MM.1S (cell line): Measurements from ENCODE around the gene USP49.

ENCODE experiments used
- DNase-seq: peaks from one replicate; pipeline ENCODE4 v3.0.0-alpha.2; 2015
- H2AFZ ChIP-seq: fragments of 300-600 bp; sonication (generic); 2 replicates; pipeline ENCODE4 v1.6.0; 2016; ENCODE audit warnings: antibody characterized with exemption, low read length
- H3F3A ChIP-seq: fragments of 300-600 bp; sonication (generic); 2 replicates; pipeline ENCODE4 v1.6.1; 2016; ENCODE audit warnings: mild to moderate bottlenecking, antibody characterized with exemption, low read length, moderate library complexity, mixed read lengths; ENCODE audit not compliant: insufficient read depth
- H3K27ac ChIP-seq: fragments of 300-600 bp; sonication (generic); 2 replicates; pipeline ENCODE4 v1.5.1; 2016; ENCODE audit warnings: mild to moderate bottlenecking, low read length
- H3K27me3 ChIP-seq: fragments of 300-600 bp; sonication (generic); replicated peaks from 2 replicates; pipeline ENCODE4 v1.6.0; 2016; ENCODE audit warnings: low read length; ENCODE audit not compliant: insufficient read depth
- H3K36me3 ChIP-seq: fragments of 300-600 bp; sonication (generic); replicated peaks from 2 replicates; pipeline ENCODE4 v1.6.1; 2016; ENCODE audit warnings: mild to moderate bottlenecking, low read length, mixed read lengths; ENCODE audit not compliant: insufficient read depth
- H3K4me1 ChIP-seq: fragments of 300-600 bp; sonication (generic); 2 replicates; pipeline ENCODE4 v1.6.1; 2016; ENCODE audit warnings: low read length, mixed read lengths
- H3K4me2 ChIP-seq: fragments of 300-600 bp; sonication (generic); 2 replicates; pipeline ENCODE4 v1.6.0; 2016; ENCODE audit warnings: low read depth, low read length
- H3K4me3 ChIP-seq: fragments of 300-600 bp; sonication (generic); 2 replicates; pipeline ENCODE4 v1.5.1; 2016; ENCODE audit warnings: low read length, mixed read lengths
- H3K79me2 ChIP-seq: fragments of 300-600 bp; sonication (generic); 2 replicates; pipeline ENCODE4 v1.6.1; 2016; ENCODE audit warnings: mixed run types, low read length, mixed read lengths
- H3K9ac ChIP-seq: fragments of 300-600 bp; sonication (generic); 2 replicates; pipeline ENCODE4 v1.6.1; 2016; ENCODE audit warnings: low read length, mixed read lengths
- H3K9me2 ChIP-seq: fragments of 300-600 bp; sonication (generic); replicated peaks from 2 replicates; pipeline ENCODE4 v1.6.1; 2016; ENCODE audit warnings: mild to moderate bottlenecking, low read length, mixed read lengths; ENCODE audit not compliant: insufficient read depth
- H3K9me3 ChIP-seq: fragments of 300-600 bp; sonication (generic); replicated peaks from 2 replicates; pipeline ENCODE4 v1.6.1; 2016; ENCODE audit warnings: mild to moderate bottlenecking, low read length, mixed read lengths; ENCODE audit not compliant: insufficient read depth
- H4K20me1 ChIP-seq: fragments of 300-600 bp; sonication (generic); 2 replicates; pipeline ENCODE4 v1.6.1; 2016; ENCODE audit warnings: mild to moderate bottlenecking, low read length, moderate library complexity, mixed read lengths; ENCODE audit not compliant: insufficient read depth
- EZH2 ChIP-seq: fragments of 300-600 bp; sonication (generic); optimal IDR thresholded peaks from 2 replicates; pipeline ENCODE3; 2017; ENCODE audit warnings: low read depth, mild to moderate bottlenecking, antibody characterized with exemption, low read length, mixed read lengths
- EZH2phosphoT487 ChIP-seq: fragments of 300-600 bp; sonication (generic); IDR thresholded peaks from 2 replicates; pipeline ENCODE4 v1.6.1; 2018; ENCODE audit warnings: antibody characterized with exemption, low read length
- TF ChIP-seq, protein P1 (sequence below): fragments of 300-600 bp; sonication (generic); IDR thresholded peaks from 2 replicates; pipeline ENCODE4 v1.5.1; 2016; ENCODE audit warnings: antibody characterized with exemption, low read length, mixed read lengths

The USP49 gene

DNA sequence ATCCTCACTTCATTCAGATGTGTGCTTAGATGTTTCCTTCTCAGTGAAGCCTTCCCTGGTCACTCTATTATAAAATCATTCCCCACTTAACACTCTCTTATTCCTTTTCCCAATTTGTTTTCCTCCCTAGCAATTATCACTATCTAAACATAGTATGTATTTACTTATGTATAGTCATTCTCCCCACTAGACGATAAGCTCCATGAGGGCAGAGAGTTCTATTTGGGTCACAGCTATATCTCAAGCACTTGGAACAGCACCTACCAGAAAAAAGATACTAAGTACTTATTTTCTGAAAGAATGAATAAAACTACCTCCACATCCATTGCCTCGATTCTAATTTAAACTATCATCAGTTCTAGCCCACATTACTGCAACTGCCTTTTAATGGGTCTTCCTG is 36.5 kb downstream of the USP49 start:
- Histone ChIP-seq H3K79me2 (no peaks in the 10 kb centered on the region; the same call in 1 of the 2 replicates), H3K27me3 (no peaks in the 10 kb centered on the region), H3K36me3 (no peaks in the 10 kb centered on the region), H2AFZ (no peak overlapping the region), H3K4me1 (peaks cover 23% of the 10 kb centered on the region), H3K9me3 (no peaks in the 10 kb centered on the region), H3K9me2 (no peaks in the 10 kb centered on the region), H4K20me1 (no peaks in the 10 kb centered on the region), H3K4me3 (no peak overlapping the region), H3F3A (peaks cover 9% of the 10 kb centered on the region), H3K9ac (no peak overlapping the region), H3K27ac (no peak overlapping the region), H3K4me2 (no peak overlapping the region)
- no peak for DNase-seq
- TF ChIP-seq, protein P1, sequence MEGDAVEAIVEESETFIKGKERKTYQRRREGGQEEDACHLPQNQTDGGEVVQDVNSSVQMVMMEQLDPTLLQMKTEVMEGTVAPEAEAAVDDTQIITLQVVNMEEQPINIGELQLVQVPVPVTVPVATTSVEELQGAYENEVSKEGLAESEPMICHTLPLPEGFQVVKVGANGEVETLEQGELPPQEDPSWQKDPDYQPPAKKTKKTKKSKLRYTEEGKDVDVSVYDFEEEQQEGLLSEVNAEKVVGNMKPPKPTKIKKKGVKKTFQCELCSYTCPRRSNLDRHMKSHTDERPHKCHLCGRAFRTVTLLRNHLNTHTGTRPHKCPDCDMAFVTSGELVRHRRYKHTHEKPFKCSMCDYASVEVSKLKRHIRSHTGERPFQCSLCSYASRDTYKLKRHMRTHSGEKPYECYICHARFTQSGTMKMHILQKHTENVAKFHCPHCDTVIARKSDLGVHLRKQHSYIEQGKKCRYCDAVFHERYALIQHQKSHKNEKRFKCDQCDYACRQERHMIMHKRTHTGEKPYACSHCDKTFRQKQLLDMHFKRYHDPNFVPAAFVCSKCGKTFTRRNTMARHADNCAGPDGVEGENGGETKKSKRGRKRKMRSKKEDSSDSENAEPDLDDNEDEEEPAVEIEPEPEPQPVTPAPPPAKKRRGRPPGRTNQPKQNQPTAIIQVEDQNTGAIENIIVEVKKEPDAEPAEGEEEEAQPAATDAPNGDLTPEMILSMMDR = no peak
- no peak for TF ChIP-seq EZH2
- no peak for TF ChIP-seq EZH2phosphoT487

DNA sequence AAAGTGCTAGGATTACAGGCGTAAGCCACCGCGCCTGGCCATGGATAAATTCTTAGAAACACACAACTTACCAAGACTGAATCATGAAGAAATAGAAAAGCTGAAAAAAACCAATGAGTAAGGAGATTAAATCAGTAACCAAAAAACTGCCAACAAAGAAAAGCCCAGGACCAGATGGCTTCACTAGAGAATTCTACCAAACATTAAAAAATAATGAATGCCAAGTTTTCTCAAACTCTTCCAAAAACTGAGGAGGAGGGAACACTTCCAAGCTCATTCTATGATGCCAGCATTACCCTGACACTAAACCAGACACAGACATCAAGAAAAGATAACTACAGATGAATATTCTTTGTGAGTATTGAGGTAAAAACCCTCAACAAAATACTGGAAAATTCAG is 44.3 kb downstream of the USP49 start:
- Histone ChIP-seq H3K27me3 (no peaks in the 10 kb centered on the region), H4K20me1 (no peaks in the 10 kb centered on the region), H3K9me3 (no peaks in the 10 kb centered on the region), H3K79me2 (peaks cover 5% of the 10 kb centered on the region; the same call in 1 of the 2 replicates), H3K4me2 (no peak overlapping the region), H3K27ac (no peak overlapping the region), H3K36me3 (no peaks in the 10 kb centered on the region), H3K4me3 (no peak overlapping the region), H3K4me1 (no peaks in the 10 kb centered on the region), H2AFZ (no peak overlapping the region), H3K9me2 (no peaks in the 10 kb centered on the region), H3K9ac (no peak overlapping the region), H3F3A (no peaks in the 10 kb centered on the region)
- TF ChIP-seq, protein P1 = no peak
- TF ChIP-seq EZH2phosphoT487 (no peak), EZH2 (no peak)
- no peak for DNase-seq

DNA sequence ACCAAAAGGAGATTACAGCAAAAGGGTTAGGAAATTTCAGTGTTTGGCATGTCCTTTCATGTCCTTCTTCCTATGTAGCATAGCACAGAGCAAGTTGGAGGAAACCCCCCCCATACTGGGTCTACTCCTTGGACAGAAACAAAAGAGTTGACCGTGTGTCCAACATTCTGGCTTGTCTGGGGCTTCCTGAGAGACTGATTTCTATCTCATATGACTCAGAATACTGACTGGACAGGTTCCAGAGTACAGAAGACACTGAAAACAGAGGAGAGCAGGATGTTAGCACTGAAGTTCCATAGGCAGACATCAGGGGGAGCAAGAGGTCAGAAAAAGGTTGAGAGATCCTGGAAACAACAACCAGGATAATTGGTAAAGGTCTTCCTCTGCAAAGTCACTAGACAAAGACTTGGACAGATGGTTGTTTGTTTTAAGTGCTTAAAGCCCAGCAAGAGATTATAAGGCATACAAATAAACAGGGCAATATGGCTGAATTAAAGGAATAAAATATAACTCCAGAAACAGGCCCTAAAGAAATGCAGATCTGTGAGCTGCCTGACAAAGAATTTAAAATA is 48.4 kb downstream of the USP49 start:
- Histone ChIP-seq H3K9ac (no peak overlapping the region), H2AFZ (no peak overlapping the region), H3K4me1 (no peaks in the 10 kb centered on the region), H3K27ac (no peak overlapping the region), H3K9me3 (no peaks in the 10 kb centered on the region), H3K79me2 (peaks cover 5% of the 10 kb centered on the region; the same call in 1 of the 2 replicates), H3F3A (no peaks in the 10 kb centered on the region), H3K27me3 (no peaks in the 10 kb centered on the region), H3K9me2 (no peaks in the 10 kb centered on the region), H4K20me1 (no peaks in the 10 kb centered on the region), H3K4me3 (no peak overlapping the region), H3K4me2 (no peak overlapping the region), H3K36me3 (no peaks in the 10 kb centered on the region)
- peak; percentile 46 for DNase-seq
- no peak for TF ChIP-seq EZH2
- TF ChIP-seq, protein P1 = peak; percentile 86
